Fibroblast of lung (primary cell): ENCODE measurements around the gene SP140L. TPM values are rescaled to one million over a fixed set of nuclear protein-coding genes. Genes with fewer than 3 reads are reported as not detected.
A peak's percentile ranks its signal among the peaks of the same experiment; 100 is the strongest.
"Not testable (repeated sequence)": the region's sequence is repeated elsewhere in the genome, so short reads cannot be mapped to it uniquely, and the experiment has no call there.

Experiments
- DNase-seq, 2 donors: peaks; one replicate each; pipeline versions ENCODE4 v3.0.0 to v3.0.0-alpha.2; 2010; ENCODE audit warnings: low read depth in 2 of 2
- H2AFZ ChIP-seq: 2 replicates; pipeline ENCODE4 v1.5.1; 2012; ENCODE audit warnings: low read length, control low read depth, inconsistent platforms
- H3K27ac ChIP-seq: 2 replicates; pipeline ENCODE4 v1.5.1; 2011; ENCODE audit warnings: low read length, control low read depth; ENCODE audit not compliant: insufficient read depth
- H3K27me3 ChIP-seq: 2 replicates; pipeline ENCODE4 v1.5.1; 2011; ENCODE audit warnings: mild to moderate bottlenecking, low read length; ENCODE audit not compliant: control insufficient read depth, insufficient read depth
- H3K36me3 ChIP-seq: 2 replicates; pipeline ENCODE4 v1.5.1; 2011; ENCODE audit warnings: low read length; ENCODE audit not compliant: control insufficient read depth, insufficient read depth
- H3K4me1 ChIP-seq: 2 replicates; pipeline ENCODE4 v1.5.1; 2011; ENCODE audit warnings: low read length; ENCODE audit not compliant: control insufficient read depth, insufficient read depth; ENCODE audit errors: extremely low read depth
- H3K4me2 ChIP-seq: 2 replicates; pipeline ENCODE4 v1.5.1; 2011; ENCODE audit warnings: low read length, control low read depth; ENCODE audit not compliant: insufficient read depth; ENCODE audit errors: extremely low read depth
- H3K4me3 ChIP-seq, 4 experiments: fragments of 200-600 bp in 1 of 4; sonication (generic) in 1 of 4; replicated peaks in 1 of 4; 2 replicates each; pipeline ENCODE4 v1.5.1; 2011 to 2016; ENCODE audit warnings: low read length in 4 of 4, low read depth in 3 of 4, mild to moderate bottlenecking in 3 of 4, control low read depth in 2 of 4, inconsistent platforms in 1 of 4, mixed read lengths in 1 of 4; ENCODE audit not compliant: insufficient read depth in 1 of 4; ENCODE audit errors: control extremely low read depth in 1 of 4
- H3K79me2 ChIP-seq: 2 replicates; pipeline ENCODE4 v1.5.1; 2012; ENCODE audit warnings: mild to moderate bottlenecking, low read length, inconsistent platforms; ENCODE audit not compliant: control insufficient read depth, insufficient read depth
- H3K9ac ChIP-seq: 2 replicates; pipeline ENCODE4 v1.5.1; 2011; ENCODE audit warnings: mild to moderate bottlenecking, low read length, control low read depth; ENCODE audit not compliant: insufficient read depth
- H3K9me3 ChIP-seq: 2 replicates; pipeline ENCODE4 v1.5.1; 2012; ENCODE audit warnings: low read depth, low read length; ENCODE audit not compliant: control insufficient read depth, insufficient read depth
- H4K20me1 ChIP-seq: 2 replicates; pipeline ENCODE4 v1.5.1; 2011; ENCODE audit warnings: low read length; ENCODE audit not compliant: control insufficient read depth, insufficient read depth; ENCODE audit errors: extremely low read depth
- CTCF ChIP-seq, 2 donors: IDR thresholded peaks in 1 of 2; conservative IDR thresholded peaks in 1 of 2; 1 replicate in 1 of 2; 2 replicates in 1 of 2; pipeline ENCODE4 v1.5.1; 2011 to 2012; ENCODE audit warnings: low read length in 2 of 2, control low read depth in 1 of 2, inconsistent platforms in 1 of 2, low read depth in 1 of 2, mild to moderate bottlenecking in 1 of 2
- EZH2 ChIP-seq: IDR thresholded peaks from 2 replicates; pipeline ENCODE4 v1.5.1; 2012; ENCODE audit warnings: low read length, control low read depth, mild to moderate bottlenecking; ENCODE audit errors: missing control alignments
- polyA plus RNA-seq, 2 donors: library from polyadenylated mRNA; depleted of rRNA in 1 of 2; stranded (reverse) in 1 of 2; unstranded in 1 of 2; fragments of >200 nt; gene quantifications; 2 replicates each; pipeline ENCODE4 v1.2.1, GENCODE V29; 2011 to 2012; ENCODE audit warnings: missing spikeins in 1 of 2
- total RNA-seq: library from RNA; depleted of rRNA; stranded (reverse); fragments of >200 nt; gene quantifications from 2 replicates; pipeline ENCODE4 v1.2.1, GENCODE V29; 2014

Gene SP140L
- total and polyA plus RNA-seq, 2 donors (not counting 1 experiment from before 2014, with no cell fraction given): 10.9 to 16.9 TPM

DNA sequence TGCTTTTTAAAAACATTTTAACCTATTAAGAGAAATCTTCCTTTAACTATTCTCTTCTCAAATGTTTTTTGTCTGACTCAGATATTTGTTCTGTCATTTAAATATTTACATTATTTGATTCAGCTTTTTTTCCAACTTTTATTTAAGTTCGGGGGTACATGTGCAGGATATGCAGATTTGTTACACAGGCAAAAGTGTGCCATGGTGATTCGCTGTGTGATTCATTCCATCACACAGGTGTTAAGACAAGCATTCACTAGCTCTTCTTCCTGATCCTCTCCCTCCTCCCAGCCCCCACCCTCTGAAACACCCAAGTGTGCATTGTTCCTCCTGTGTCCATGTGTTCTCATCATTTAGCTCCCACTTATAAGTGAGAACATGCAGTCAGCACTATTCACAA lies 108.4 kb downstream of the SP140L start:
- DNase-seq: no peak
- TF ChIP-seq CTCF (conservative IDR thresholded peaks at IDR 0.05 in 1 of 2, IDR thresholded peaks at IDR 0.05 in 1 of 2; ENCODE audit: low read depth in 1 of 2, low read length in 2 of 2) (no peak), EZH2 (no peak)
- Histone ChIP-seq H2AFZ (no peak overlapping the region), H3K27me3 (no peaks in the 10 kb centered on the region), H3K9me3 (no peaks in the 10 kb centered on the region), H3K4me1 (peaks cover 6% of the 10 kb centered on the region), H3K4me3 (no peak overlapping the region), H3K79me2 (peaks cover 49% of the 10 kb centered on the region), H3K27ac (no peak overlapping the region), H3K4me2 (no peak overlapping the region), H4K20me1 (no peaks in the 10 kb centered on the region), H3K36me3 (no peaks in the 10 kb centered on the region), H3K9ac (no peak overlapping the region)

- not testable (repeated sequence) for H3K9me3 ChIP-seq, H3K9ac ChIP-seq, H3K4me3 ChIP-seq, H3K27me3 ChIP-seq, H3K27ac ChIP-seq, H4K20me1 ChIP-seq, H3K36me3 ChIP-seq, H2AFZ ChIP-seq, H3K4me2 ChIP-seq
- DNase-seq: peak in 1 of 2 donors; percentile 14
- peaks cover 33% of the 10 kb centered on the region for H3K79me2 ChIP-seq
- H3K4me1 ChIP-seq: peaks cover 11% of the 10 kb centered on the region
These were observed 112.1 kb downstream of the SP140L start for GRCh38 chr2:230439121-230439520.

GRCh38 chr2:230439590-230439989 lies 112.6 kb downstream of the SP140L start:
- no peaks in the 10 kb centered on the region for H3K9me3 ChIP-seq
- H3K4me3 ChIP-seq: no peak overlapping the region
- H3K9ac ChIP-seq: no peak overlapping the region
- H4K20me1 ChIP-seq: no peaks in the 10 kb centered on the region
- peak in 1 of 2 donors; percentile 41 for DNase-seq
- no peak for TF ChIP-seq EZH2
- TF ChIP-seq CTCF (conservative IDR thresholded peaks at IDR 0.05 in 1 of 2, IDR thresholded peaks at IDR 0.05 in 1 of 2; ENCODE audit: low read depth in 1 of 2, low read length in 2 of 2): no peak
- H3K27ac ChIP-seq: no peak overlapping the region
- no peak overlapping the region for H3K4me2 ChIP-seq
- no peak overlapping the region for H2AFZ ChIP-seq
- H3K27me3 ChIP-seq: no peaks in the 10 kb centered on the region
- H3K36me3 ChIP-seq: peaks cover 2% of the 10 kb centered on the region
- peaks cover 35% of the 10 kb centered on the region for H3K79me2 ChIP-seq
- H3K4me1 ChIP-seq: peaks cover 11% of the 10 kb centered on the region
